CD4-positive, alpha-beta T cell treated with Interleukin-17A for 1 hour (primary cell): ENCODE measurements around the gene MAPK11.

ENCODE experiments used
- DNase-seq: peaks from one replicate; pipeline ENCODE4 v3.0.0-alpha.2; 2020

MAPK11 gene

GRCh38 chr22:50307890-50308596 lies 37.9 kb upstream of the MAPK11 start:
- DNase-seq: no peak

- DNase-seq: peak; percentile 31
Observed at GRCh38 chr22:50306753-50307749, 36.9 kb upstream of the MAPK11 start, which contains the start of gene PLXNB2. TSS of gene PLXNB2 (minus strand) at chr22:50307646. CDS start at chr22:50290584, 17,062 bp downstream.

GRCh38 chr22:50305923-50306566 lies 35.9 kb upstream of the MAPK11 start:
- no peak for DNase-seq

GRCh38 chr22:50305393-50305922 lies 35.3 kb upstream of the MAPK11 start:
- no peak for DNase-seq

- peak; percentile 19 for DNase-seq
Observed at GRCh38 chr22:50304528-50305392, 34.6 kb upstream of the MAPK11 start.

- DNase-seq: peak; percentile 19
Observed at GRCh38 chr22:50303848-50304527, 33.8 kb upstream of the MAPK11 start.

- DNase-seq: no peak
Observed at GRCh38 chr22:50303515-50303847, 33.3 kb upstream of the MAPK11 start.

GRCh38 chr22:50302564-50302963 lies 32.4 kb upstream of the MAPK11 start:
- no peak for DNase-seq

- no peak for DNase-seq
Observed at GRCh38 chr22:50302041-50302541, 31.9 kb upstream of the MAPK11 start.

- DNase-seq: no peak
Observed at GRCh38 chr22:50301581-50301991, 31.4 kb upstream of the MAPK11 start.

- DNase-seq: no peak
Observed at GRCh38 chr22:50300620-50301257, 30.6 kb upstream of the MAPK11 start.

GRCh38 chr22:50299785-50300619 lies 29.8 kb upstream of the MAPK11 start:
- DNase-seq: no peak

GRCh38 chr22:50298937-50299784 lies 29.0 kb upstream of the MAPK11 start:
- DNase-seq: no peak

GRCh38 chr22:50298266-50298637 lies 28.1 kb upstream of the MAPK11 start:
- no peak for DNase-seq

GRCh38 chr22:50297510-50298265 lies 27.5 kb upstream of the MAPK11 start:
- DNase-seq: no peak

GRCh38 chr22:50296658-50297490 lies 26.7 kb upstream of the MAPK11 start:
- no peak for DNase-seq

- DNase-seq: no peak
Observed at GRCh38 chr22:50294319-50294656, 24.1 kb upstream of the MAPK11 start.
